Esophagus muscularis mucosa (tissue), 3 donors: ENCODE data around the gene GLI3.

Experiments used
- POLR2A ChIP-seq: fragments of 450-650 bp; IDR thresholded peaks from one replicate; pipeline ENCODE4 v1.6.1; 2017; ENCODE audit warnings: antibody characterized with exemption, moderate library complexity, mild to moderate bottlenecking, low read depth
- POLR2AphosphoS5 ChIP-seq, 2 donors: sonication (generic); formaldehyde crosslinking; IDR thresholded peaks; one replicate each; pipeline ENCODE4 v1.6.1; 2017; ENCODE audit warnings: antibody characterized with exemption in 2 of 2
- TF ChIP-seq, protein P1 (sequence below), 3 experiments: fragments of 200-600 bp in 2 of 3; fragments of 450-650 bp in 1 of 3; sonication (generic) in 2 of 3; IDR thresholded peaks; one replicate each; pipeline ENCODE4 v1.5.1; 2017 to 2019; ENCODE audit warnings: antibody characterized with exemption in 3 of 3, mild to moderate bottlenecking in 2 of 3, moderate library complexity in 1 of 3

DNA sequence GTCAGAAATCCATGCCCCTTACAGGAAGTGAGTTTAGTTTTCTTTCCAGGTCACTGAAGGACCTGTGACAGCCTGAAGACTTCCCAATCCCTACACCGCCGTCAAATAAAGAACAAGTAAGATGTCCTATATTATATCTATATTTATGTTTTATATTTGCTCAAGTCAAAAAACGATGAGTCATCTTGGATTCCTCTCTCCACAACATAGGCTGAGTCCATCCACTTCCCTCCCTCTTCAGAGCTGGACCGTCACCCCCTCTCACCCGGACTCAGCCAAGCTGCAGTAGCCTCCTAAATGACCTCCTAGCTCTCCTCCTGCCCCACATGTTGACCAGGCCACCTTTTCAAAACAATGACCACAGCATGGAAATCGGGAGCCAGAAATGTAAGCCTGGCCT, 53.5 kb downstream of the GLI3 start:
- TF ChIP-seq, protein P1, sequence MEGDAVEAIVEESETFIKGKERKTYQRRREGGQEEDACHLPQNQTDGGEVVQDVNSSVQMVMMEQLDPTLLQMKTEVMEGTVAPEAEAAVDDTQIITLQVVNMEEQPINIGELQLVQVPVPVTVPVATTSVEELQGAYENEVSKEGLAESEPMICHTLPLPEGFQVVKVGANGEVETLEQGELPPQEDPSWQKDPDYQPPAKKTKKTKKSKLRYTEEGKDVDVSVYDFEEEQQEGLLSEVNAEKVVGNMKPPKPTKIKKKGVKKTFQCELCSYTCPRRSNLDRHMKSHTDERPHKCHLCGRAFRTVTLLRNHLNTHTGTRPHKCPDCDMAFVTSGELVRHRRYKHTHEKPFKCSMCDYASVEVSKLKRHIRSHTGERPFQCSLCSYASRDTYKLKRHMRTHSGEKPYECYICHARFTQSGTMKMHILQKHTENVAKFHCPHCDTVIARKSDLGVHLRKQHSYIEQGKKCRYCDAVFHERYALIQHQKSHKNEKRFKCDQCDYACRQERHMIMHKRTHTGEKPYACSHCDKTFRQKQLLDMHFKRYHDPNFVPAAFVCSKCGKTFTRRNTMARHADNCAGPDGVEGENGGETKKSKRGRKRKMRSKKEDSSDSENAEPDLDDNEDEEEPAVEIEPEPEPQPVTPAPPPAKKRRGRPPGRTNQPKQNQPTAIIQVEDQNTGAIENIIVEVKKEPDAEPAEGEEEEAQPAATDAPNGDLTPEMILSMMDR (IDR thresholded peaks at IDR 0.05) = no peak
- TF ChIP-seq POLR2A (no peak), POLR2AphosphoS5 (IDR thresholded peaks at IDR 0.05) (no peak)
